GM18873 (cell line): ENCODE results near the gene OVCH2.
"Not testable (repeated sequence)": the region's sequence is repeated elsewhere in the genome, so short reads cannot be mapped to it uniquely, and the experiment has no call there.

ENCODE experiments used
- ATAC-seq: cut with Tn5 transposase; IDR thresholded peaks from one replicate; pipeline ENCODE4 v1.9.1; 2021; ENCODE audit warnings: mild to moderate bottlenecking, moderate library complexity, moderate number of reproducible peaks; ENCODE audit not compliant: unreplicated experiment, low FRiP score

The OVCH2 gene

GRCh38 chr11:7672276-7672959 is 33.9 kb downstream of the OVCH2 start:
- ATAC-seq: no peak

- ATAC-seq: peak; percentile 74
These were observed 34.7 kb downstream of the OVCH2 start for GRCh38 chr11:7671347-7672215.

GRCh38 chr11:7670641-7671040 is 35.6 kb downstream of the OVCH2 start:
- ATAC-seq: no peak

- ATAC-seq: no peak
These were observed 37.4 kb downstream of the OVCH2 start for GRCh38 chr11:7668911-7669310.

GRCh38 chr11:7668464-7668863 is 37.8 kb downstream of the OVCH2 start:
- no peak for ATAC-seq

- ATAC-seq: no peak
These were observed 38.8 kb downstream of the OVCH2 start for GRCh38 chr11:7667460-7667859.

- ATAC-seq: no peak
These were observed 39.9 kb downstream of the OVCH2 start for GRCh38 chr11:7666292-7666866.

- ATAC-seq: peak; percentile 93
These were observed 40.6 kb downstream of the OVCH2 start for GRCh38 chr11:7665473-7666291.

GRCh38 chr11:7664867-7665266 is 41.4 kb downstream of the OVCH2 start:
- ATAC-seq: no peak

- ATAC-seq: not testable (repeated sequence)
These were observed 42.7 kb downstream of the OVCH2 start for GRCh38 chr11:7663531-7663930.

- no peak for ATAC-seq
These were observed 48.8 kb downstream of the OVCH2 start for GRCh38 chr11:7657306-7658025.

- no peak for ATAC-seq
These were observed 49.6 kb downstream of the OVCH2 start for GRCh38 chr11:7656704-7657103.

GRCh38 chr11:7655253-7656217 is 50.7 kb downstream of the OVCH2 start:
- no peak for ATAC-seq

- no peak for ATAC-seq
These were observed 52.0 kb downstream of the OVCH2 start for GRCh38 chr11:7654195-7654705.

GRCh38 chr11:7651700-7652099 is 54.6 kb downstream of the OVCH2 start:
- no peak for ATAC-seq

GRCh38 chr11:7651140-7651551 is 55.1 kb downstream of the OVCH2 start:
- ATAC-seq: no peak

- no peak for ATAC-seq
These were observed 58.0 kb downstream of the OVCH2 start for GRCh38 chr11:7648264-7648663.

GRCh38 chr11:7646866-7647265 is 59.4 kb downstream of the OVCH2 start:
- ATAC-seq: no peak

- no peak for ATAC-seq
These were observed 61.1 kb downstream of the OVCH2 start for GRCh38 chr11:7645206-7645605.
